GM20431 (cell line): ENCODE measurements around the gene MARF1.
"Not testable (repeated sequence)": the region's sequence is repeated elsewhere in the genome, so short reads cannot be mapped to it uniquely, and the experiment has no call there.

Experiments
- in situ Hi-C: fragments of 300-500 bp; cut with MseI, MboI; formaldehyde crosslinking; loops from one replicate; pipeline ENCODE4 v1.15.0; 2020; ENCODE audit warnings: low sequenced_read_pairs; ENCODE audit not compliant: unreplicated experiment

MARF1 gene

DNA sequence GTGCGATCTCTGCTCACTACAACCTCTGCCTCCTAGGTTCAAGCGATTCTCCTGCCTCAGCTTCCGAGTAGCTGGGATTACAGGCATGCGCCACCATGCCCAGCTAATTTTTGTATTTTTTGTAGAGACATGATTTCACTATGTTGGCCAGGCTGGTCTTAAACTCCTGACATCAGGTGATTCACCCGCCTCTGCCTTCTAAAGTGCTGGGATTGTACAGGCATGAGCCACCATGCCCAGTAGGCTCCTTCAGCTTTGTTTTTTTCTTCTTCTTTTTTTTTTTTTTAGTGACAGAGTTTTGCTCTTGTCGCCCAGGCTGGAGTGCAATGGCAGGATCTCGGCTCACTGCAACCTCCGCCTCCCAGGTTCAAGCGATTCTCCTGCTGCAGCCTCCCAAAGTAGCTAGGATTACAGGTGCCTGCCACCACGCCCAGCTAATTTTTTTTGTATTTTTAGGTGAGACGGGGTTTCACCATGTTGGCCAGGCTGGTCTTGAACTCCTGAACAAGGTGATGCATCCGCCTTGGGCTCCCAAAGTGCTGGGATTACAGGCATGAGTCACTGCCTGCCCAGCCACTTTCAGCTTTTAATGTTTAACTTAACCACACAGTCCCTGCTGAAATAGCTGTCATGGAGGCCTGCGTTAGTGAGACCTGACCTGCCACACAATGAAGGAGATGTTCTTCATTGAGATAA is 95.7 kb downstream of the MARF1 start:
- in situ Hi-C loops = not testable (repeated sequence)

DNA sequence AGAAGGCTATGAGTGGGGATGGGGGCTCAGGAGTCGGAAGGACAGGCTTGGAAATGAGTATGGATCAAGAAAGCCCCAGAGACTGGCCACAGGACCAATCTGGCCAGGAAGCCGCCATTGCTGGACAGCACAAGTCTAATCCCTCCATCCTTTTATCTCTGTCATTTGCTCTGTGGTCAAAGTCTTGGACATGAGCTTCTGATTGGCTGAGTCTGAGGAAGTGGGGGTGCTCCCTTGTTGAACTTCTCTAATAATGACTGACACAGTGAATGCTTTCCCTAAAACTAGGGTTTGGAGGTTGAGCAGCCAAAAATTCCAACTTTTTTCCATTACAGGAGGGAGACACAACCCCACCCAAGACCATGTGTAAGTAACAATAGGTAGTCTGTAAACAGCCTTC is 97.4 kb downstream of the MARF1 start:
- in situ Hi-C loops = no loop called here

DNA sequence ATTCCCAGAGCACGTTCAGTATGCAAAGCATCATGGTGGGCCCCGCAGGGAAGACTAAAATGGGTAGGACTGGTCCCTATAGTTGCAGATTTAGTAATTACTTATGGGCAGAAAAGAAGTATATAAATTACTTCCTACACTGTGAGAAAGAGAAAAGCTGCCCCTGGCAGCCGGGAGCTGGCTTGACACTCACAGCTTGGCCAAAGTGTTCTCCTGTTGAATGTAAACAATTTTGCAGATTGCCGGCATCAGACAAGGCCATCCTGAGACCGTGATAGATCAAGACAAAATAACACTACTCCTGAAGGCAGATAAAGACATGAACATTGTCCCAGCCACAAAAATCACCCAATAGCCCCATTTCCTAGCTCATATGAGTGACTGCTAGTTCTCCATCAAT is 98.5 kb downstream of the MARF1 start:
- in situ Hi-C loops = no loop called here
